GM06990 (cell line): Measurements from ENCODE around the gene SNX10.

ENCODE experiments used
- DNase-seq: peaks from one replicate; pipeline ENCODE4 v3.0.0-alpha.2; 2011; ENCODE audit not compliant: insufficient read length; ENCODE audit errors: extremely low read depth
- H3K27me3 ChIP-seq: replicated peaks from 2 replicates; pipeline ENCODE4 v1.6.0; 2011; ENCODE audit warnings: low read length; ENCODE audit not compliant: control insufficient read depth, insufficient read depth
- H3K36me3 ChIP-seq: 2 replicates; pipeline ENCODE4 v1.5.1; 2011; ENCODE audit warnings: low read length; ENCODE audit not compliant: control insufficient read depth, insufficient read depth
- H3K4me3 ChIP-seq: replicated peaks from 2 replicates; pipeline ENCODE4 v1.5.1; 2011; ENCODE audit warnings: low read depth, mild to moderate bottlenecking, control low read depth, low read length
- TF ChIP-seq, protein P1 (sequence below): IDR thresholded peaks from 2 replicates; pipeline ENCODE4 v1.5.1; 2011; ENCODE audit warnings: low read length, control low read depth, mild to moderate bottlenecking, inconsistent platforms; ENCODE audit not compliant: insufficient read depth, poor library complexity, severe bottlenecking

The SNX10 gene

DNA sequence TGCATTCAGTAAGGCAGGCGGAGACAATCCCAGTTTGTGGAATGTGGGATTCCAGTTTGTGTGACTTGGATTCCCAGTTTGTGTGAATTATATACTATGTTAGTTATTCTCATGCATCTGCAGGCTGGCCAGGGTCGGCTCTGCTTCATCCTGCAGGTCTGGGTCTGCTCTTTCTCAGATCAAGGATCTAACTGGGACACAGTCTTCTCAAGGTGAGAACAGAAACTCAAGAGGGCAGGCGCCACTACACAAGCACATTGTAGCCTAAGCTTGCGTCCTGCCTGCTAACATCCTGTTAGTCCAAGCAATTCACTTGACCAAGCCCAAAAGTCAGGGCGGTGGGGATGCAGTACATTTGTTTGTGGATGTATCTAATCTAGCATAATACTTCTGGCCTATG, 131.1 kb downstream of the SNX10 start:
- Histone ChIP-seq H3K27me3 (no peaks in the 10 kb centered on the region; the same call in 1 of the 2 replicates), H3K4me3 (no peak overlapping the region)
- TF ChIP-seq, protein P1, sequence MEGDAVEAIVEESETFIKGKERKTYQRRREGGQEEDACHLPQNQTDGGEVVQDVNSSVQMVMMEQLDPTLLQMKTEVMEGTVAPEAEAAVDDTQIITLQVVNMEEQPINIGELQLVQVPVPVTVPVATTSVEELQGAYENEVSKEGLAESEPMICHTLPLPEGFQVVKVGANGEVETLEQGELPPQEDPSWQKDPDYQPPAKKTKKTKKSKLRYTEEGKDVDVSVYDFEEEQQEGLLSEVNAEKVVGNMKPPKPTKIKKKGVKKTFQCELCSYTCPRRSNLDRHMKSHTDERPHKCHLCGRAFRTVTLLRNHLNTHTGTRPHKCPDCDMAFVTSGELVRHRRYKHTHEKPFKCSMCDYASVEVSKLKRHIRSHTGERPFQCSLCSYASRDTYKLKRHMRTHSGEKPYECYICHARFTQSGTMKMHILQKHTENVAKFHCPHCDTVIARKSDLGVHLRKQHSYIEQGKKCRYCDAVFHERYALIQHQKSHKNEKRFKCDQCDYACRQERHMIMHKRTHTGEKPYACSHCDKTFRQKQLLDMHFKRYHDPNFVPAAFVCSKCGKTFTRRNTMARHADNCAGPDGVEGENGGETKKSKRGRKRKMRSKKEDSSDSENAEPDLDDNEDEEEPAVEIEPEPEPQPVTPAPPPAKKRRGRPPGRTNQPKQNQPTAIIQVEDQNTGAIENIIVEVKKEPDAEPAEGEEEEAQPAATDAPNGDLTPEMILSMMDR, result no peak

DNA sequence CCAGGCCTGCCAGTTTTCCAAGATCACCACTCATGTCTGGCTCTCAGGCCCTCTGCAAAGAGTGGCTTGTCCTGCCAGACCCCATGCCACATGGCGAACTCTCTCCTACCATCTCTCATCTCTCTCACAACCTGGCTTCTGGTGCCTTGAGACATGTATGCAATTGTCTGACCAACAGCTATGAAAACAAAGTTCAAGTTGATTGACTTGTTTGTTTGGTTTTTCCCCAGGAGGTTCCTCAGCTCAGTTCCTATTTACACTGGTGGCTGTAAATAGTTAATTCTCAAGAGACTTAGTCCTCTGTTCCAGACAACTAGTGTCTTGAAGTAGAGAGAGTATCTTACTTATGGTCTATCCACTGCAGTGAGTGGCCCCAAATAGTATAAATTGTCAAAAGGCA, 131.8 kb downstream of the SNX10 start:
- TF ChIP-seq, protein P1, result no peak
- Histone ChIP-seq H3K27me3 (no peaks in the 10 kb centered on the region; the same call in 1 of the 2 replicates), H3K36me3 (no peaks in the 10 kb centered on the region), H3K4me3 (no peak overlapping the region)
- no peak for DNase-seq

More for the DNA sequence above, 131.1 kb downstream of the SNX10 start:
- DNase-seq, result no peak
- H3K36me3 ChIP-seq, result no peaks in the 10 kb centered on the region
